ENCODE measurements around the gene RPS14. TPM values are rescaled to one million over a fixed set of nuclear protein-coding genes. Genes with fewer than 3 reads are reported as not detected.

Gene RPS14
- total and polyA plus RNA-seq, 10 of the 15 experiments (the other 5 are each of a cell fraction or from before 2014, with no cell fraction given), result 2,295 to 4,047 (median 2,787) TPM

DNA sequence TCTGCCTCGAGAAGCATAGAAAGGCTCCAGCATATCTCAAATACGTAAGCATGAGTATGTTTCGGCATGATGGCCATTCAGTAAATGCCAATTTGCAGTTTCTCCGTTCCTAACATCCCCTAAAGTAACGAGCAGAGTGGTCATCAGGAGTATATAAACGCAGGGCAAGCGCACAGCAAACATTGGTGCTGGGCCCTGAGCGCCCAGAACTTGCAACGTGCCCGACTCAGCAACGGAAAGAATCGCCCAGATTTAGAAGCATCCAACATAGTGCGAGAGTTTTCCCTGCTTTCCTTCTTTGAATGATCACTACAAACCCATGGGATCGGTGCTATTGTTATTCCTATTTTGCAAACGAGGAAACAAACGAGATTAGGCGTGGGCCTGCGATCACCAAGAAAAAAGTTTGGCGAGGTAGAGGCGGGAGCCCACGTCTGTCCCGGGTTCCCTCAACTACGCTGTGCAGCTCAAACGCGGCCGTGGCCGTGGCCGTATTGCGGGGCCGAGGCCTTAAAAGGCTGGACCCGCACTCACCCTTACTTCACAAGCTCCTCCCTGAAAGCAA lies 505 bp downstream of the RPS14 start:
- Histone ChIP-seq H3K4me3 (peak overlapping the region; percentile 97), H3K79me2 (ENCODE audit: control insufficient read depth, insufficient read depth, low read length) (peaks cover 41% of the 10 kb centered on the region), H3K9me3 (replicated peaks; ENCODE audit: control insufficient read depth, insufficient read depth, low read length) (no peaks in the 10 kb centered on the region), H3K9ac (ENCODE audit: control insufficient read depth, insufficient read depth, low read length) (peak overlapping the region; percentile 98), H4K20me1 (ENCODE audit: control insufficient read depth, insufficient read depth) (peaks cover 7% of the 10 kb centered on the region), H3K4me1 (ENCODE audit: control insufficient read depth, insufficient read depth, low read length) (peaks cover 2% of the 10 kb centered on the region; the same call in 1 of the 2 replicates), H3K27ac (ENCODE audit: control insufficient read depth, insufficient read depth) (peak overlapping the region; percentile 99), H3K4me2 (ENCODE audit: control insufficient read depth, insufficient read depth) (peak overlapping the region; percentile 79), H3K27me3 (replicated peaks in 1 of 2; ENCODE audit: control insufficient read depth in 2 of 2, insufficient read depth in 2 of 2, low read length in 1 of 2) (no peaks in the 10 kb centered on the region), H2AFZ (ENCODE audit: control insufficient read depth, low read depth, low read length) (no peak overlapping the region; the same call in 1 of the 2 replicates), H3K36me3 (ENCODE audit: control insufficient read depth in 2 of 2, insufficient read depth in 2 of 2, low read length in 1 of 2) (peaks cover 22 to 31% of the 10 kb centered on the region in 2 experiments)
- RAD21 ChIA-PET (ENCODE audit: unreplicated experiment), result interaction anchor here (1.5 to 2.1 kb wide), 3 partner anchors 10 to 50 kb away, joined by 4 to 13 read pairs (median 4); no protein-coding TSS in a partner anchor
- POLR2A ChIA-PET, result interaction anchor here (0.6 to 2.0 kb wide), 6 partner anchors 8 to 84 kb away, joined by 3 to 7 read pairs (median 4); no protein-coding TSS in a partner anchor
- no peak for FAIRE-seq
- in situ Hi-C loops (cut with MboI), result no loop called here
- DNase-seq (ENCODE audit: low read depth, low spot score), result no peak
- CTCF ChIA-PET, result interaction anchor here (0.6 to 3.3 kb wide), 11 partner anchors 9 to 290 kb away, joined by 3 to 37 read pairs (median 8); partner anchors contain the start of gene RBM22
- TF ChIP-seq SMARCA5 (IDR thresholded peaks at IDR 0.05) (0 out of 2 replicates have a peak, but pooled peaks have one; percentile 8), CHD1 (IDR thresholded peaks at IDR 0.05; ENCODE audit: low read depth, low read length) (peak; percentile 15; the same call in 1 of the 2 replicates), WRNIP1 (IDR thresholded peaks at IDR 0.05; ENCODE audit: borderline replicate concordance, low read depth, low read length) (peak; percentile 24; the same call in 1 of the 2 replicates), E2F4 (IDR thresholded peaks at IDR 0.05; ENCODE audit: low read depth, low read length) (no peak), HSF1 (IDR thresholded peaks at IDR 0.05; ENCODE audit: low read depth, low read length) (no peak), ZZZ3 (IDR thresholded peaks at IDR 0.05; ENCODE audit: control insufficient read depth, insufficient read length, low read depth) (peak; percentile 49), MYB (IDR thresholded peaks at IDR 0.05; ENCODE audit: borderline replicate concordance, low read depth, low read length) (no peak)
- TF ChIP-seq, protein P1, sequence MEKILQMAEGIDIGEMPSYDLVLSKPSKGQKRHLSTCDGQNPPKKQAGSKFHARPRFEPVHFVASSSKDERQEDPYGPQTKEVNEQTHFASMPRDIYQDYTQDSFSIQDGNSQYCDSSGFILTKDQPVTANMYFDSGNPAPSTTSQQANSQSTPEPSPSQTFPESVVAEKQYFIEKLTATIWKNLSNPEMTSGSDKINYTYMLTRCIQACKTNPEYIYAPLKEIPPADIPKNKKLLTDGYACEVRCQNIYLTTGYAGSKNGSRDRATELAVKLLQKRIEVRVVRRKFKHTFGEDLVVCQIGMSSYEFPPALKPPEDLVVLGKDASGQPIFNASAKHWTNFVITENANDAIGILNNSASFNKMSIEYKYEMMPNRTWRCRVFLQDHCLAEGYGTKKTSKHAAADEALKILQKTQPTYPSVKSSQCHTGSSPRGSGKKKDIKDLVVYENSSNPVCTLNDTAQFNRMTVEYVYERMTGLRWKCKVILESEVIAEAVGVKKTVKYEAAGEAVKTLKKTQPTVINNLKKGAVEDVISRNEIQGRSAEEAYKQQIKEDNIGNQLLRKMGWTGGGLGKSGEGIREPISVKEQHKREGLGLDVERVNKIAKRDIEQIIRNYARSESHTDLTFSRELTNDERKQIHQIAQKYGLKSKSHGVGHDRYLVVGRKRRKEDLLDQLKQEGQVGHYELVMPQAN (conservative IDR thresholded peaks at IDR 0.05), result 0 out of 2 replicates have a peak, but pooled peaks have one; percentile 31
- TF ChIP-seq, protein P2, sequence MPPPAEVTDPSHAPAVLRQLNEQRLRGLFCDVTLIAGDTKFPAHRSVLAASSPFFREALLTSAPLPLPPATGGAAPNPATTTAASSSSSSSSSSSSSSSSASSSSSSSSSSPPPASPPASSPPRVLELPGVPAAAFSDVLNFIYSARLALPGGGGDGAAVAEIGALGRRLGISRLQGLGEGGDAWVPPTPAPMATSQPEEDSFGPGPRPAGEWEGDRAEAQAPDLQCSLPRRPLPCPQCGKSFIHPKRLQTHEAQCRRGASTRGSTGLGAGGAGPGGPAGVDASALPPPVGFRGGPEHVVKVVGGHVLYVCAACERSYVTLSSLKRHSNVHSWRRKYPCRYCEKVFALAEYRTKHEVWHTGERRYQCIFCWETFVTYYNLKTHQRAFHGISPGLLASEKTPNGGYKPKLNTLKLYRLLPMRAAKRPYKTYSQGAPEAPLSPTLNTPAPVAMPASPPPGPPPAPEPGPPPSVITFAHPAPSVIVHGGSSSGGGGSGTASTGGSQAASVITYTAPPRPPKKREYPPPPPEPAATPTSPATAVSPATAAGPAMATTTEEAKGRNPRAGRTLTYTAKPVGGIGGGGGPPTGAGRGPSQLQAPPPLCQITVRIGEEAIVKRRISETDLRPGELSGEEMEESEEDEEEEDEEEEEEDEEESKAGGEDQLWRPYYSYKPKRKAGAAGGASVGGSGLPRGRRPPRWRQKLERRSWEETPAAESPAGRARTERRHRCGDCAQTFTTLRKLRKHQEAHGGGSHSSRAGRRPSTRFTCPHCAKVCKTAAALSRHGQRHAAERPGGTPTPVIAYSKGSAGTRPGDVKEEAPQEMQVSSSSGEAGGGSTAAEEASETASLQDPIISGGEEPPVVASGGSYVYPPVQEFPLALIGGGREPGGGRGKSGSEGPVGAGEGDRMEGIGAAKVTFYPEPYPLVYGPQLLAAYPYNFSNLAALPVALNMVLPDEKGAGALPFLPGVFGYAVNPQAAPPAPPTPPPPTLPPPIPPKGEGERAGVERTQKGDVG (CRISPR knock-in tag; IDR thresholded peaks at IDR 0.05), result no peak
- TSS peak; percentile 75 for BruUV-seq (replicated peaks)
- SMC1A ChIA-PET (ENCODE audit: uncharacterized antibody, unreplicated experiment), result interaction anchor here (0.6 kb wide), 1 partner anchor 29 kb away, joined by 3 read pairs; no protein-coding TSS in a partner anchor
- 2% methylated on average over 31 of the region's 31 CpGs for WGBS (ENCODE audit: insufficient coverage, insufficient replicate concordance, low lambda C conversion rate, missing lambda C conversion rate)
- ATAC-seq, result peak; percentile 62
- intact Hi-C loops (cut with micrococcal nuclease; ENCODE audit: unreplicated experiment), result loop anchor here (2.0 kb wide), 1 partner anchor 36 kb away; the partner anchor contains the start of gene CD74

All from GM12878 (cell line).